Ascending aorta (tissue), 2 donors: ENCODE results near the gene C2CD3. TPM values are rescaled to one million over a fixed set of nuclear protein-coding genes. Genes with fewer than 3 reads are reported as not detected.

ENCODE experiments used
- DNase-seq, 2 donors: peaks; one replicate each; pipeline ENCODE4 v3.0.0-alpha.2; 2019; ENCODE audit warnings: low spot score in 2 of 2
- H3K27ac ChIP-seq, 2 donors: fragments of 200-600 bp; sonication (generic); one replicate each; pipeline ENCODE4 v1.5.1; 2016 to 2017; ENCODE audit warnings: mild to moderate bottlenecking in 1 of 2
- H3K27me3 ChIP-seq: fragments of 200-600 bp; sonication (generic); one replicate; pipeline ENCODE4 v1.5.1; 2017
- H3K36me3 ChIP-seq, 2 donors: fragments of 200-600 bp; sonication (generic); one replicate each; pipeline ENCODE4 v1.5.1; 2016
- H3K4me1 ChIP-seq, 2 donors: fragments of 200-600 bp; sonication (generic); one replicate each; pipeline ENCODE4 v1.5.1; 2016 to 2017; ENCODE audit warnings: mild to moderate bottlenecking in 1 of 2
- H3K4me3 ChIP-seq, 2 donors: fragments of 200-600 bp; sonication (generic); one replicate each; pipeline ENCODE4 v1.5.1; 2016 to 2017; ENCODE audit warnings: mild to moderate bottlenecking in 1 of 2
- H3K9me3 ChIP-seq, 2 donors: fragments of 200-600 bp; sonication (generic); one replicate each; pipeline ENCODE4 v1.5.1; 2016
- intact Hi-C: fragments of 100-400 bp; cut with DNase I; formaldehyde crosslinking; loops from one replicate; pipeline ENCODE4 v1.15.1; 2023
- total RNA-seq: library from RNA; depleted of rRNA; stranded (reverse); fragments of >200 nt; gene quantifications from one replicate; pipeline ENCODE4 v1.1.0, GENCODE V29; 2016
- TF ChIP-seq, protein P1 (sequence below), 3 experiments: fragments of 200-600 bp in 2 of 3; fragments of 450-650 bp in 1 of 3; sonication (generic) in 2 of 3; IDR thresholded peaks; one replicate each; pipeline ENCODE4 v1.5.1; 2016 to 2019; ENCODE audit warnings: antibody characterized with exemption in 3 of 3, mild to moderate bottlenecking in 1 of 3, moderate library complexity in 1 of 3

Gene C2CD3
- total RNA-seq, 1 donor from 2014 or later = 11.4 TPM

DNA sequence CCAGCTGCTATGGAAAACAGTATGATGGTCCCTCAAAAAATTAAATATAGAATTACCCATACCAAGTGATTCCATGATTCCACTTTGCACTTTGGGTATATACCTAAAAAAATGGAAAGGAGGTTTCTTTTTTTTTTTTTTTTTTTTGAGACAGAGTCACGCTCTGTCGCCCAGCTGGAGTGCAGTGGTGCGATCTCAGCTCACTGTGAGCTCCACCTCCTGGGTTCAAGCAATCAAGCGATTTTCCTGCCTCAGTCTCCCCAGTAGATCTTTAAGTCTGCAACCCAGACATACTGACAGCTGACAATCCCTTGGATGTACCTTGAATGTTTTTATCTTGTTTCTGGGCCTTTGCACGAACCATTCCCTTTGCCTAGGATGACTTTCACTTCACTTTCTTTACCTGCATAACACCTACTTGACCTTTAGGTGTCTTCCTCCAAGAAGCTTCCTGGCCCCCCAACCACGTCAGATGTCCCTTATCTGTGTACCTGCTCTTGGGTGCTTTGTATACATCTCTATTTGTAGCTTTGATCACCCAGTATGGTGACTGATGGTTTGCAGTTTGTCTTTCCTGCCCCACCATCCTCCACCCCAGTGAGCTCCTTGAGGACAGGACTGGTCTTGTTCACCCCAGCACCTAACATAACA is 173.6 kb downstream of the C2CD3 start:
- Histone ChIP-seq H3K27me3 (no peaks in the 10 kb centered on the region), H3K4me1 (no peaks in the 10 kb centered on the region), H3K27ac (no peak overlapping the region), H3K4me3 (no peak overlapping the region), H3K9me3 (no peaks in the 10 kb centered on the region), H3K36me3 (no peaks in the 10 kb centered on the region)
- TF ChIP-seq, protein P1, sequence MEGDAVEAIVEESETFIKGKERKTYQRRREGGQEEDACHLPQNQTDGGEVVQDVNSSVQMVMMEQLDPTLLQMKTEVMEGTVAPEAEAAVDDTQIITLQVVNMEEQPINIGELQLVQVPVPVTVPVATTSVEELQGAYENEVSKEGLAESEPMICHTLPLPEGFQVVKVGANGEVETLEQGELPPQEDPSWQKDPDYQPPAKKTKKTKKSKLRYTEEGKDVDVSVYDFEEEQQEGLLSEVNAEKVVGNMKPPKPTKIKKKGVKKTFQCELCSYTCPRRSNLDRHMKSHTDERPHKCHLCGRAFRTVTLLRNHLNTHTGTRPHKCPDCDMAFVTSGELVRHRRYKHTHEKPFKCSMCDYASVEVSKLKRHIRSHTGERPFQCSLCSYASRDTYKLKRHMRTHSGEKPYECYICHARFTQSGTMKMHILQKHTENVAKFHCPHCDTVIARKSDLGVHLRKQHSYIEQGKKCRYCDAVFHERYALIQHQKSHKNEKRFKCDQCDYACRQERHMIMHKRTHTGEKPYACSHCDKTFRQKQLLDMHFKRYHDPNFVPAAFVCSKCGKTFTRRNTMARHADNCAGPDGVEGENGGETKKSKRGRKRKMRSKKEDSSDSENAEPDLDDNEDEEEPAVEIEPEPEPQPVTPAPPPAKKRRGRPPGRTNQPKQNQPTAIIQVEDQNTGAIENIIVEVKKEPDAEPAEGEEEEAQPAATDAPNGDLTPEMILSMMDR (IDR thresholded peaks at IDR 0.05) = no peak
- no peak for DNase-seq
- intact Hi-C loops = no loop called here

DNA sequence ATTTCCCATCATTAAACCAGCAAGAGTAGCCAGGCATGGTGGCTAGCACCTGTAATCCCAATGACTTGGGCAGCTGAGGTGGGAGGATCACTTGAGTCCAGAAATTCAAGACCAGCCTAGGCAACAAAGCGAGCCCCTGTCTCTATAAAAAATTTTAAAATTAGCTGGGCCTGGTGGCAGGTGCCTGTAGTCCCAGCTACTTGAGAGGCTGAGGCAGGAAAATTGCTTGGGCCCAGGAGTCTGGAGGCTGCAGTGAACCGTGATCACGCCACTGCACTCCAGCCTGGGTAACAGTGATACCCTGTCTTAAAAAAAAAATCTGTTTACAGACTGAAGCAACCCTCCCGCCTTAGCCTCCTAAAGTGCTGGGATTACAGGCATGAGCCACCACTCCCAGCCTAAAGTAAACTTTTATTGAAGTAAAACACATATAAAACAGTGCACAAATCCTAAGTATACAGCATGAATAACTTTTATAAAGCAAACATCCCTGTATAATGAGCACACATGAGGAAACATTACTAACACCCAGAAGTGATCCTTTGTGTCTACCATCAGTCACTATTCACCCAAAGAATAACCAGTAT is 174.5 kb downstream of the C2CD3 start:
- DNase-seq = no peak
- H3K27ac ChIP-seq = no peak overlapping the region
- H3K4me1 ChIP-seq = no peaks in the 10 kb centered on the region
- intact Hi-C loops = no loop called here
- H3K27me3 ChIP-seq = no peaks in the 10 kb centered on the region
- TF ChIP-seq, protein P1 (IDR thresholded peaks at IDR 0.05) = no peak
- no peaks in the 10 kb centered on the region for H3K36me3 ChIP-seq
- H3K4me3 ChIP-seq = no peak overlapping the region
- no peaks in the 10 kb centered on the region for H3K9me3 ChIP-seq

DNA sequence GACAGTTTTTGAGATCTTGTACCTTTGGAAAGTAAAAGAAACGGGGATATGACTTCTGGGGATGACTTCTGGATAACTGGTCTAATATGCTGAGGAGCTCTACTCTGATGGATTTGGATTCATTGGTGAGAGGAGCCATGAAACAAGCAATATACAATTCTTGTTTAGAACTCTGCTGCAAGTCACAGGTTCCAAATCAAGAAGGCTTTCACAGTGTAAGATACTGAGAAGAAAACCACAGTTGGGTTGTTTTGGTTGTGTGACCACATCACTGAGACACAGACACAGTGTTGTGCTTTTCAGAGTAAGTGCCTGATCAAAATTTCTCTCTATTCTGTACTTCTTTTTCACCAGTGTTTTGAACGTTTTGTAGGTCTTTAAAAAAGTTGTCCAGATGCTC is 175.1 kb downstream of the C2CD3 start:
- H3K4me1 ChIP-seq = no peaks in the 10 kb centered on the region
- H3K27me3 ChIP-seq = no peaks in the 10 kb centered on the region
- TF ChIP-seq, protein P1 (IDR thresholded peaks at IDR 0.05) = no peak
- no peak for DNase-seq
- no peak overlapping the region for H3K4me3 ChIP-seq
- H3K36me3 ChIP-seq = no peaks in the 10 kb centered on the region
- intact Hi-C loops = no loop called here
- H3K27ac ChIP-seq = no peak overlapping the region
- no peaks in the 10 kb centered on the region for H3K9me3 ChIP-seq

DNA sequence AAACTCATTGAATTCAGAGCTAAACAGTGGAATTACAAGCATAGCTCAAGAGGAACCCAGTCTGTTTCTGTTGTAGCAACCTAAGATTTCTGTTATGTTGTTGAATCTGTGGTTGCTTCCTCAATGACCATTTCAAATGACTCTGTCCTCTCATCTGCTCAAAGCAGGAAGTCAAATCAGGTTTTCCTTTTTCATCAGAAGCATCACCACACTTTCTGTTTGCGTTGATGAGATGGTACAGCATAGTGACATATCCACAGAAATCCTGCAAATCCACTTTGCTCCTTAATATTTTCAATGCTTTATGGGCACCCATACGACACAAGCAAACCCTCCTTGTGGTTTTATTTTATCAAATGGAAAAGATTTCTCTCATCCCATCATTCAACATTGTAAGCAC is 175.6 kb downstream of the C2CD3 start:
- TF ChIP-seq, protein P1 (IDR thresholded peaks at IDR 0.05) = no peak
- Histone ChIP-seq H3K4me1 (no peaks in the 10 kb centered on the region), H3K36me3 (no peaks in the 10 kb centered on the region), H3K27ac (no peak overlapping the region), H3K9me3 (no peaks in the 10 kb centered on the region), H3K4me3 (no peak overlapping the region), H3K27me3 (no peaks in the 10 kb centered on the region)
- DNase-seq = no peak
- intact Hi-C loops = no loop called here

GRCh38 chr11:73991471-73992006 is 179.3 kb downstream of the C2CD3 start:
- no peaks in the 10 kb centered on the region for H3K36me3 ChIP-seq
- H3K4me1 ChIP-seq = no peaks in the 10 kb centered on the region
- no peak overlapping the region for H3K27ac ChIP-seq
- H3K27me3 ChIP-seq = no peaks in the 10 kb centered on the region
- H3K9me3 ChIP-seq = no peaks in the 10 kb centered on the region
- intact Hi-C loops = no loop called here
- no peak overlapping the region for H3K4me3 ChIP-seq
- no peak for DNase-seq
- TF ChIP-seq, protein P1 (IDR thresholded peaks at IDR 0.05) = no peak
